ENCODE data around the gene HMCN1.

- TF ChIP-seq CTCF (IDR thresholded peaks at IDR 0.05) (no peak), POLR2A (IDR thresholded peaks at IDR 0.05) (no peak)
Measured at GRCh38 chr1:186206048-186206570, 471.9 kb downstream of the HMCN1 start.

Measured in heart left ventricle (tissue), 13 donors.